RPMI8226 (cell line): ENCODE data around the gene OR4D1.

Experiments
- DNase-seq: peaks from one replicate; pipeline ENCODE4 v3.0.0-alpha.2; 2015

The OR4D1 gene

DNA sequence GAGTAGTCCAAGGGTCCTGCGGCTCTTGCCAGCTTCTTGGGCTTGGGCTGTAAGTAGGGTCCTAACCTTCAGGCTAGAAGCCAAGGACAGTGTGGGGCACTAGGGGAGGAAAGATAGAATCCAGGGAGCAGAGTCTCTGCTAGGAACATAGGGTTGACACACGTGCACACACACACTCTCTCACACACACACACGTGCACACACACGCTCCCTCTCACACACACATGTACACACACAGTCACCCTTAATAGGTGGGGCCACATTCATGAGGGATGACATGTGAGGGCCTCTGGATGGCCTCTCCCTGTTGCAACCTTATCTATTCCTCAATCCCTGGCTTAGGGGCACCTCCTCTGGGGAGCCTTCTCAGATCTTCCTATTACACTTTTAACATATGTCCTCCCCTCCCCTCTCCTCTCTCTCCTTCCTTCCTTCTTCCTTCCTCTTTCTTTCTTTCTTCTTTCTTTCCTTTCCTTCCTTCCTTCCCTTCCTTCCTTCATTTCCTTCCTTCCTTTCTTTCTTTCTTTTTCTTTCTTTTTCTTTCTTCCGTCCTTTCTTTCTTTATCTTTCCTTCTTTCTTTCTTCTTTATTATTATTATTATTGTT is 47.4 kb downstream of the OR4D1 start:
- DNase-seq = no peak

DNA sequence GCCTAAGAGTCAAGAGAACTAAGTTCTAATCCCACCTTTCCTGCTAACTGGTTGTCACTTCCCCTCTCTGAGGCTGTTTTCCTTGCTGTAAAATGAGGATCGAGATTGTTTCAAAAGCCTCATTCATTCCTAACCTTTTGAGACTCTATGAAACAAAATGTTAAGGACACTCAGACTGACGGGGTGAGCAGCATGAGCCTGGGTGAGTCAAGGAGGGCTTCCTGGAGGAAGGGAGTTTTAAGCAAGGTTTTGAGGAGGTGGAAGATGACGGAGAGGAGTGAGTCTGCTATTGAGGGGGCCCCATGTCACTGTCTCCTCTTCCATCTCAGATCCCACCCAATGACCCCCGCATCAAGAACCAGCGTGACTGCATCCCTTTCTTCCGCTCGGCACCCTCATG is 48.4 kb downstream of the OR4D1 start:
- DNase-seq = no peak

DNA sequence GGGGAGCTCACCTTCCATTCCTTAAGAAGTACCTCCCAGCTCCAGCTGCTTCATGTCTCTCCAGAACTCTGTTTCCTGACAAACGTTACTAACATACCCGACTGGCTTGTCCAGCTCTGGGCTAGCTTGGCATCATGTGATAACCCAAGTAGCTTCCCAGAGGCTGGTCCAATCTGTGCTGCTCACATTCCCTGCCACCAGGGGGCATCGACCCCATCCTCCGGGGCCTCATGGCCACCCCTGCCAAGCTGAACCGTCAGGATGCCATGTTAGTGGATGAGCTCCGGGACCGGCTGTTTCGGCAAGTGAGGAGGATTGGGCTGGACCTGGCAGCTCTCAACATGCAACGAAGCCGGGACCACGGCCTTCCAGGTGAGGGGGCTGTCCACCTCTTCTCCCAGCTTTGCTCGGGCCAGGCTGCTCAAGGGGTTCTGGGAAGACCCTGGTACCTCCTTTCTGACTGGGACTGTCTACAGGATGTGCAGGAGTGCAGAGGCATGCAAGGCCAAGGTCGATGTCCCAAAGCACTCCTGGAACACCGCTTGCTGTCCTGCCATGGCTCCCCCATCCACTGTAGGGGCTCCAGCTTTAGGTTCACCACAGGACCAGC is 51.9 kb downstream of the OR4D1 start:
- peak; percentile 77 for DNase-seq

DNA sequence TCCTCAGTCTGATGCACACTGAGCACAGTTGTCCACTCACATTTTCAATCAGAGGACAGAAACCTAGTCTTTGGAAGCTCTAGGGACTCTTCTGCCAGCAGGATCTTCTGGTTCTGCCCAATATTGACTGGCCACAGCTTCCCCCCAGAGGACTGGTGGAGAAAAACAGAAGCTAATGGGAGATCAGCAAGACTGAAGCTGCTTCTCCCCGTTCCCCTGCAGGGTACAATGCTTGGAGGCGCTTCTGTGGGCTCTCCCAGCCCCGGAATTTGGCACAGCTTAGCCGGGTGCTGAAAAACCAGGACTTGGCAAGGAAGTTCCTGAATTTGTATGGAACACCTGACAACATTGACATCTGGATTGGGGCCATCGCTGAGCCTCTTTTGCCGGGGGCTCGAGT is 54.7 kb downstream of the OR4D1 start:
- no peak for DNase-seq

DNA sequence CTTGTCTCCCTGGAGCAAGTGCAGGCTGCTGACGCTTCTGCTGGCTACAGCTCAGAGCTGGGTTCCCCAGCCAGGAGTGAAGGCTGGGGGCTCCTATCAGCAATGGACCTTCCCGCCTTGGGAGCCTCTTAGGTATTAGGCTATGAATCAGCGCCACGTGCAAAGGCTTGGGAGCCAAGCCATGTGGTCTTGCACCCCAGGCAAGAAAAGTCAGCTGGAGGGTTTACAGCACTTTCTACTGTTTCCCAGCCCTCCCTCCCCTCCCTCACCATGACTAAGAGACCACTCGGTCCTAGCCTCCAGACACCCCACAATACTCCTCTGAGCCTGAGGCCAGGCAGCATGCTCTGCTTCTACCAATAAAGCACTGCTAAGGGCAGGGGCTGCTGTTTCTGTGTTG is 56.6 kb downstream of the OR4D1 start:
- DNase-seq = no peak

DNA sequence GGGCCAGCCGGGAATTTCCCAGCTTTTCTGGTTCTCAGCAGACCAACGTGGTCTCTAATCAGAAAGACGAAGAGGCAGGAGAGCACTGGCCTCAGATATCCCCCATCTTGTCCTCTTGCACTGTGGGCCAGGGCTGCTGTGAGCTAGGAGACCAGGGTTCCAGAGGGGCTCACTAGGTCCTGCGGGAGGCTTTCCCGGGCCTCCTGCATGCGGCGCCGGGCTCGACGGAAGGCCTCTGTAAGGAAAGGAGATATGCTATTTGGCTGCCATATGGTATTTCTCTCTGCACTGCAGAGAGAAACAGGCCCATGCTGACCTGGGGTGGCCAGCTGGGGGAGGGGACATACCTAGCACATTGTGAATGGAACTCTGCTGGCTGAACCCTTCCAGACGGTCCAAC is 57.8 kb downstream of the OR4D1 start:
- DNase-seq = no peak

DNA sequence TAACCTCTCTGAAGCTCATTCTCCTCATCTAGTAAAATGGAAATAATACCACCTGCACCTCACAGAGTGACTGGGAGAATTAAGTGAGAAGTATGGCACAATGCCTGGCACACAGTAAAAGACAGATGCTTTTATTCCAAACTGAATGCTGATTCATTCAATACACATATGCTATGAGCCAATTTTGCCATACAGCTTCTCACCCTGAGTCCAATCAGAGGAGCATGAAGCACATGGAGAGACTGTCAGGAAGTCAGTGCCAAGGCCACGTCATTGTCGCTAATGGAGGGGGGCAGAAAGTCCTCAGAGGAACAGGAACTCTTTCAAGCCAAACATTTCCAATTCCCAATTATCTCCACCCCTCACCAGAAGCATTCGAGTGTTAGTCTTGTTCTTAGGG is 59.3 kb downstream of the OR4D1 start:
- DNase-seq = no peak

DNA sequence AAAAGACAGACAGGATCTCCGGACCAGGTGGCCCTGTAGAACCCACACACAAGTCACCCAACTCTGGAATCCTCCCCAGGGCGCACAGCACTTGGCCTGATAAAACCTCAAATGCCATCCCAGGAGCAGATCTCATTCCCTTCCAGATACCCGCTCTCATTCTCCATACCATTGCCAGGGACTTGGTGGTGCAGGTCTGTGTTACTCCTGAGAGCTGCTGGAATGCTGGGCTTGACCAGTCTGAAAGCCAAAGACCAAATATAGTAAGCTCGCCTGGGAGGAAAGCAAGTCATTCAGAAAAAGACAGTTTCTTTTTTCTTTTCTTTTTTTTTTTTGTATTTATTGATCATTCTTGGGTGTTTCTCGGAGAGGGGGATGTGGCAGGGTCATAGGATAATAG is 60.2 kb downstream of the OR4D1 start:
- no peak for DNase-seq
